ENCODE data around the gene GPR15LG.

GPR15LG gene

GRCh38 chr10:84173501-84173929 is at the start of gene GPR15LG:
GPR15LG (plus strand) TSS chr10:84173801; CDS start chr10:84173852, 51 bp downstream.
- DNase-seq, result no peak

DNA sequence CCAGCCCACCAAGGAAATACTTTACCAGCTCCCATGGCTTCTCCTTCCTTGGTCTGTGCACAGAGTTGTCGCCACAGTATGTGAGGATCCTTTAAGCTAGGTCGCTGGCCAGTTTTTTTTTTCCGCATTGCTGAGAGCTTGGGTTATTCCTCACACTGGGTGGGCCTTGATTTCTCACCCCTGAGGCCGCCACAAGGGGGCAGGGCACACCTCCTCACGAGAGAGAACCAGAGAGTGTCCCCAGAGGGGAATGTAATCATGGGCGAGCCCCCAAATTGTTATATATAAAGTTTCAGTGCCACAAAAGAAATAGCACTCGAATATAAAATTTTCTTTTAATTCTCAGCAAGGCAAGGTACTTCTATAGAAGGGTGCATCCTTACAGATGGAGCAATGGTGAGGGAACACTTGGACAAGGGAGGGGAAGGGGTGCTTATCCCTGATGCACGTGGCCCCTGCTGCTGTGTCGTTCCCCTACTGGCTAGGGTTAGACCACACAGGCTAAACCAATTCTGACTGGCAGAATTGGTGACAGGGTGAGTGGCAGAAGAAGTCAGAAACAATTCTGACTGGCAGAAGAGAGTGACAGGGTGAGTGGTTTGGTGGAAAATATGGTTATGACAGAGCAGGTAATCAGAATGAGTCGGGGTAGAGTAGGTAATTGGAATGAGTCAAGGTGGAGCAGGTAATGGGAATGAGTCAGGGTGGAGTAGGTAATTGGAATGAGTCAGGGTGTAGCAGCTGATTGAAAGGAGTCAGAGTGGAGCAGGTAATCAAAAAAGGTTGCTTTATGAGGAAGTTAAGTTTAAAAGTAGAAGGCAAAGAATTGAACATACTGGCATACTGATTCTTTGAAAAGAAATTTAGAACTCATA is 47.5 kb upstream of the GPR15LG start:
- DNase-seq, result peak; percentile 15

- DNase-seq, result no peak
These were observed 46.8 kb upstream of the GPR15LG start for GRCh38 chr10:84126785-84127167.

DNA sequence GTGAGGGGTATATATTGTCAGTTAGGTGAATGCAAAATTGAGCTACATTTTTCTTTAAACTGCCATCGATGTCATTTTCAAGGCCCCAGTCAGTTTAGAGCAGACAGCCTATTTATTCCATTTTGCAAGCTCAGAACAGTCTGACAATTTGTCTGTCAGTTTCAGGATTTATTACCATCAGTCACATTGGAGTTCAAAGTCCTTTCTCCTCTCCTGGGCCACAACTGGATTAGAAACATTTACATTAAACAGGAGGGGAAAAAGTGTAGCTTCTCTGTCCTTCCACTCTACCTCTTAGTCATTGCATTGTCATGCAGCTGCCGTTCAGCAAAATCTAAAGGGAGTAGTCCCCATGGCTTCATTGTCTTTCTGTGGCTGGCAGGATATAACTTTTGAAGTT is 37.8 kb upstream of the GPR15LG start:
- no peak for DNase-seq

DNA sequence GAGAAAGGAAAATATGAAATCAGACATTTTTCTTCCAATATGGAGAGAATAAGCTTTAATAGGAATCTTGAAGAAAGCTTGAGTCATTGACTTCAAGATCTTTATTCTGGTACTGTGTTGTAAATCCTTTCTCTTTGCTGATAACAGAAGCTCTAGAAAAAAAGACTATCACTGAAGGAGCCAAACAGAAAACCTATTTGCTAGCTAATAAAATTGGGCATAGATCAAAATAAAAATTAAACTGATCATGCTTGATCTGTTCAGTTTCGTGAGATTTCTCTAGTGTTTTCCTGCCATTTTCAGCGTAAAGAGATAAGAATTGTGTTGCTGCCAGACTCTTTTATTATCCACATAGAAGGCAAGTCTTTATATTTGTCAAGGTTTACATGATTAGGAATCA is 35.8 kb upstream of the GPR15LG start:
- no peak for DNase-seq

DNA sequence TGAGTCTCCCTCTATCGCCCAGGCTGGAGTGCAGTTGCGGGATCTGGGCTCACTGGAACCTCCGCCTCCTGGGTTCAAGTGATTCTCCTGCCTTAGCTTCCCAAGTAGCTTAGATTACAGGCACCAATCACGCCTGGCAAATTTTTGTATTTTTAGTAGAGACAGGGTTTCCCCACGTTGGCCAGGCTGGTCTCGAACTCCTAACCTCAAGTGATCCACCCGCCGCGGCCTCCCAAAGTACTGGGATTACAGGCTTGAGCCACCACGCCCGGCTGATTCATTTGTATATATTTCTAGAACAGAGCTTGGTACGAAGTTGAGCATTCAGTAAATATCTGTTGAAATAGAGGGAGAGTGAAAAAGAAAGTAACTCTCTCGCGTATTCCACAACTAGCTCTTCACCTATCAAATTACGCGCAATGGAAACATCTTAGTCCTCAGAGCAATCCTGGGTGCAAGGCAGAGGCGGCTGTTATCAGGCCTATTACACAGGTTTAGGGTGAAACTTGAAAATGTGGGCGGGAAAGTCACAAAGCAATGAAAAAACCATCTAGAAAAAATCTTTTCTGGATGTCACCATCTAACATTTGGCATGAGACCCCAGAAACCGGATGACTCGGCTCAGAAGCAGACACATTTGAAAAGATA is 35.0 kb upstream of the GPR15LG start:
- DNase-seq, result peak; percentile 73

DNA sequence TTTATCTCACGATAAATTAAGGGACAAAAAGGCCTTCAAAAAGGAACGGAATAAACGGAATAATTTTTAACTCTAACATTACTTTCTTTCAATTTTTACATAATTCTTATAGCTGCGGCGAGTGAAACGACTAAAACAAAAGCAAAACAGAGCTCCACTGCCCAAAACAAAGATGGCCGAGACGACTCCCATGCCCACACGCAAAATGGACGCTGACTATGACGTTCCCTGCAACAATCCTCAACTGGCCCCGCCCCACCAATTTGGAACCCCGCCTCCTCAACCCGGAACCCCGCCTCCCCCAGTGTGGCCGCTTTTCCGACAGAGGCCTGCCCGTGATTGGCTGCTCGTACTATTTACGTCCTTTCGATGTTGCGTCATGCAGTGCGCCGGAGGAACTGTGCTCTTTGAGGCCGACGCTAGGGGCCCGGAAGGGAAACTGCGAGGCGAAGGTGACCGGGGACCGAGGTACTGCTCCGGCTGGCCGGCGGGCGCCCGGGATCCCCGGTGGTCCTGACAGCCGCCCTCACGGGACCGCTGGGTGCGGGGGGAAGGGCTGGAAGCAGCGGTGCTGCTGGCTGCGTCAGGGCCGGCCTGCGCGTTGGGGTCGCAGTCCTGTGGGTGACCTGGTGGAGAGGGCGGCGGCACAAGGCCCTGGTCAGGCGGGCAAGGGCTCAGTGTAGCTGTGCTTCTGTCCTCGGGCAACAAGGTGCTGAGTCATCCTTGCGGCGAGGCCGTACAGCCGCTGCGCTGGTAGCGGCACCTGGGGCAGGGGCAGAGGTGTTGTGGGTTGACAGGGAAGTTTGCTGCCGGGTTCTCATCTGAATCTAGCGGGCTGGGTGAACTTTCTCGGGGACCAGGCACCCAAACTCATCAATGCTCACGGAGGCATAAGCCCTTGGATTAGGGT is 34.2 kb upstream of the GPR15LG start, which contains the start of gene GHITM:
TSS of gene GHITM (plus strand) at position 384 of the 910 bp plus-strand sequence. CDS start 1,992 bp downstream, outside the sequence.
- DNase-seq, result peak; percentile 99

DNA sequence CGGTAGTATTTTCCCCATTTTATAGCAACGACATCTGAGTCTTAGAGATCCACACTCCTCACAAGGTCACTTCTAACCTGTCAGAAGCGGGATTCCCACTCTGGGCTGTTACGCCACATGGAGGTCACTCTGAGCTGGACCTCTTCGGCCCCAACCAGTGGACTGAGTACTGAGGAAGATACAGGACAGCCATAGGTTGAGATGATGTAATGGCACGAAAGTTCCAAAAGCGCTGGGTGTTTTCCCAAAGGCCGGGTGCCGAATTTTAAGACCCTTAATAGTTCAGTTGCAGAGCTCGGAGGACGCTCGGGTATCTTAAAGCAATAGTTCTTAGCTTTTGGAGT is 33.6 kb upstream of the GPR15LG start:
- DNase-seq, result no peak

- no peak for DNase-seq
These were observed 26.3 kb upstream of the GPR15LG start for GRCh38 chr10:84147347-84147746.

DNA sequence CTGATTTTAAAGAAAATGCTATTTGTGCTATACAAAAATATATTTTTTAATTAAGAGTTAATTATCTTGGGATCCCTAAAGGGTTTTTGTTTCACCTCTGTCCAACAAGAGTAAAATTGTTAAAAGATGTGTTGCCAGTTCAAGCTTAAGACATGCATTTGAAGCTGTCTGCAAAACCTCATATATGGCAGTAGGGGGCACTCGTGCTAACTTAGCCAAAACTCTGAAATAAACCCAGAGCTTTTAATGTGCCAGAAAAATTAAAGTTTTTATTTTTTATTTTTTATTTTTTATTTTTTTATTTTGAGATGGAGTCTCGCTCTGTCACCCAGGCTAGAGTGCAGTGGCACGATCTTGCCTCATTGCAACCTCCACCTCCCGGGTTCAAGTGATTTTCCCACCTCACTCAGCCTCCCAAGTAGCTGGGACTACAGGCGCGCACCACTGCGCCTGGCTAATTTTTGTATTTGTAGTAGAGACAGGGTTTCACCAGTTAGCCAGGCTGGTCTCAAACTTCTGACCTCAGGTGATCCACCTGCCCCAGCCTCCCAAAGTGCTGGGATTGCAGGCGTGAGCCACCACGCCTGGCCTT is 25.5 kb upstream of the GPR15LG start:
- DNase-seq, result peak; percentile 45

DNA sequence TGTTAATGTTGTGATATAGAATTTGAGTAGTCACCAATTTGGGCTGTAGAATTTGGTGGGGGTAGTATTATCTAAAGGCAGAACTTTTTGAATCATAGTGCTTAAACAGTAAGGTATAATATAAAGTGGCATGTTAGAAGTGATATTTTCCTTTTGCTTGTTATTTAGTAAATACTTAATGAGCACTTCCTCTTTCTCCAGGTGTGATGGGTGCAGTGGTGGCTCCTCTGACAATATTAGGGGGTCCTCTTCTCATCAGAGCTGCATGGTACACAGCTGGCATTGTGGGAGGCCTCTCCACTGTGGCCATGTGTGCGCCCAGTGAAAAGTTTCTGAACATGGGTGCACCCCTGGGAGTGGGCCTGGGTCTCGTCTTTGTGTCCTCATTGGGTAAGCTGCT is 23.7 kb upstream of the GPR15LG start:
- DNase-seq, result no peak

DNA sequence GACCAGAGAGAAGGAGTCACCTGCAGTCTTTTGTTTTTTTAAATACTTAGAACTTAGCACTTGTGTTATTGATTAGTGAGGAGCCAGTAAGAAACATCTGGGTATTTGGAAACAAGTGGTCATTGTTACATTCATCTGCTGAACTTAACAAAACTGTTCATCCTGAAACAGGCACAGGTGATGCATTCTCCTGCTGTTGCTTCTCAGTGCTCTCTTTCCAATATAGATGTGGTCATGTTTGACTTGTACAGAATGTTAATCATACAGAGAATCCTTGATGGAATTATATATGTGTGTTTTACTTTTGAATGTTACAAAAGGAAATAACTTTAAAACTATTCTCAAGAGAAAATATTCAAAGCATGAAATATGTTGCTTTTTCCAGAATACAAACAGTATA is 20.8 kb upstream of the GPR15LG start:
- DNase-seq, result no peak

- no peak for DNase-seq
These were observed 18.1 kb upstream of the GPR15LG start for GRCh38 chr10:84155521-84155920.

DNA sequence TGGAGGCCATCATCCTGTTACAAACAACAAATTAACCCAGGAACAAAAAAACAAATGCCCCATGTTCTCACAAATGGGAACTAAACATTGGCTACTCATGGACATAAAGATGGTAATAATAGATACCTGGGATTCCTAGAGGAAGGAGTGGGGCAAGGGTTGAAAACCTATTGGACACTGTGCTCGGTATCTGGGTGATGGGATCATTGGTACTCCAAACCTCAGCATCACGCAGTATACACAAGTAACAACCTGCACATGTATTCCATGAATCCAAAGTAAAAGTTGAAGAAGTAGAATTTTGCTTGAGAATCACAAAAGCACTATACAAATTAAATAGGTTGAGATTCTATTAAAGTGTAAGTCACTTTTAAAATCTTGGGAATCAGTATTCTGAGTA is 17.6 kb upstream of the GPR15LG start:
- DNase-seq, result no peak

- DNase-seq, result peak; percentile 66
These were observed 16.8 kb upstream of the GPR15LG start for GRCh38 chr10:84156768-84157167.

- no peak for DNase-seq
These were observed 15.5 kb upstream of the GPR15LG start for GRCh38 chr10:84158061-84158460.

- no peak for DNase-seq
These were observed 15.1 kb upstream of the GPR15LG start for GRCh38 chr10:84158550-84158949.

GRCh38 chr10:84159076-84159685 is 14.4 kb upstream of the GPR15LG start:
- no peak for DNase-seq

GRCh38 chr10:84160663-84161362 is 12.8 kb upstream of the GPR15LG start:
- no peak for DNase-seq

GRCh38 chr10:84163996-84164395 is 9.6 kb upstream of the GPR15LG start:
- no peak for DNase-seq

DNA sequence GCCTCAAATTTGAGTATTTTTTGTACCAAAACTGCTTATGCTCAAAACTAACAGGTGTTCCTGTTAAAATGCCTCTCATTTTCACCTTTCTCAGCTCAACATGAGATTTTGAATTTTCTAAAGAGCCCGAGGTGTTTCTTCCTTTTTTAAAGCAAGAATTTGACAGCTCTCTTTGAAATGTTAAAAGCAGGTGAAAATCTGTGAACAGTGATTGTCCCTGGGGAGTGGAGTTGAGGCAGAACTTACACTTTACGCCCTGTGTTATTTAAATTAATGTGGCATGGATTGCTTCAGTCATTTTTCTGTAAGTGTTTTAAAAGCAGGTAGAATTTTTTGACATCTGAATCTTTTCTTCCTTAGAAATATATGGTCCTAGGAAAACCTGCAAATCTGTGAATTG is 9.2 kb upstream of the GPR15LG start:
- no peak for DNase-seq

All from activated CD4-positive, alpha-beta T cell treated with anti-CD3 and anti-CD28 coated beads, Interleukin-10, Interleukin-2, amounts not matched to agents 100 ng/mL and 50 ng/mL, durations not matched to agents 16 hours and 8 hours (primary cell).